OCI-LY3 (cell line): ENCODE measurements around the gene EMP1.

Experiments
- H2AFZ ChIP-seq: fragments of 200-600, 300-600 bp; shearing (Covaris generic); 2 replicates; pipeline ENCODE4 v1.6.0; 2014; ENCODE audit warnings: antibody characterized with exemption, low read depth, low read length
- H3K27ac ChIP-seq: fragments of 200-600, 300-600 bp; sonication (generic); 2 replicates; pipeline ENCODE4 v1.5.1; 2014; ENCODE audit warnings: mild to moderate bottlenecking, low read length, moderate library complexity, mixed read lengths
- H3K27me3 ChIP-seq: fragments of 200-600, 300-600 bp; sonication (generic); 2 replicates; pipeline ENCODE4 v1.6.1; 2014; ENCODE audit warnings: low read depth, low read length, mixed read lengths
- H3K36me3 ChIP-seq: fragments of 200-600, 300-600 bp; sonication (generic); replicated peaks from 2 replicates; pipeline ENCODE3; 2014; ENCODE audit warnings: low read depth, low read length, mixed read lengths
- H3K4me1 ChIP-seq: fragments of 300-600, 200-600 bp; sonication (generic); 2 replicates; pipeline ENCODE4 v1.6.1; 2014; ENCODE audit warnings: low read length, mixed read lengths
- H3K4me2 ChIP-seq: fragments of 200-600, 300-600 bp; sonication (generic); 2 replicates; pipeline ENCODE4 v1.6.1; 2014; ENCODE audit warnings: low read length, mixed read lengths
- H3K4me3 ChIP-seq: fragments of 300-600, 200-600 bp; sonication (generic); 2 replicates; pipeline ENCODE4 v1.5.1; 2014; ENCODE audit warnings: antibody characterized with exemption, mild to moderate bottlenecking, low read length, moderate library complexity
- H3K79me2 ChIP-seq: fragments of 300-600, 200-600 bp; shearing (Covaris generic); 2 replicates; pipeline ENCODE4 v1.6.1; 2014; ENCODE audit warnings: mild to moderate bottlenecking, low read length, mixed read lengths
- H3K9ac ChIP-seq: fragments of 300-600, 200-600 bp; shearing (Covaris generic); 2 replicates; pipeline ENCODE4 v1.6.0; 2014; ENCODE audit warnings: mild to moderate bottlenecking, low read length, moderate library complexity
- H3K9me3 ChIP-seq: fragments of 200-600, 300-600 bp; shearing (Covaris generic); 2 replicates; pipeline ENCODE4 v1.6.1; 2014; ENCODE audit warnings: low read length, mixed read lengths; ENCODE audit not compliant: insufficient read depth
- H4K20me1 ChIP-seq: fragments of 200-600, 300-600 bp; sonication (generic); 2 replicates; pipeline ENCODE4 v1.6.1; 2016; ENCODE audit warnings: low read length, mixed read lengths; ENCODE audit not compliant: insufficient read depth
- CTCF ChIP-seq: fragments of 200-600, 300-600 bp; sonication (generic); IDR thresholded peaks from 2 replicates; pipeline ENCODE4 v1.5.1; 2014; ENCODE audit warnings: antibody characterized with exemption, low read length, low read depth
- EZH2phosphoT487 ChIP-seq: fragments of 200-600 bp; shearing (Covaris generic); IDR thresholded peaks from 2 replicates; pipeline ENCODE4 v1.6.1; 2018; ENCODE audit warnings: antibody characterized with exemption, mixed run types, low read depth

The EMP1 gene

GRCh38 chr12:13167906-13168305 is 28.6 kb upstream of the EMP1 start:
- Histone ChIP-seq H3K79me2 (no peaks in the 10 kb centered on the region), H3K9ac (no peak overlapping the region), H3K27me3 (peaks cover 62% of the 10 kb centered on the region), H3K27ac (no peak overlapping the region), H3K36me3 (no peaks in the 10 kb centered on the region), H4K20me1 (peaks cover 6% of the 10 kb centered on the region; the same call in 1 of the 2 replicates), H3K4me3 (no peak overlapping the region), H3K4me2 (no peak overlapping the region), H2AFZ (no peak overlapping the region), H3K4me1 (peaks cover 39% of the 10 kb centered on the region), H3K9me3 (0 out of 2 replicates have a peak, but pooled peaks cover 5% of the 10 kb centered on the region)
- TF ChIP-seq EZH2phosphoT487 = no peak
- no peak for TF ChIP-seq CTCF

- no peaks in the 10 kb centered on the region for H3K79me2 ChIP-seq
- no peak overlapping the region for H2AFZ ChIP-seq
- no peak for TF ChIP-seq CTCF
- no peak for TF ChIP-seq EZH2phosphoT487
- H3K9me3 ChIP-seq = 0 out of 2 replicates have a peak, but pooled peaks cover 5% of the 10 kb centered on the region
- no peak overlapping the region for H3K4me3 ChIP-seq
- H3K4me2 ChIP-seq = no peak overlapping the region
- H3K36me3 ChIP-seq = no peaks in the 10 kb centered on the region
- peaks cover 11% of the 10 kb centered on the region; the same call in 1 of the 2 replicates for H4K20me1 ChIP-seq
- H3K27me3 ChIP-seq = peaks cover 56% of the 10 kb centered on the region
- H3K27ac ChIP-seq = no peak overlapping the region
- H3K9ac ChIP-seq = no peak overlapping the region
- peaks cover 53% of the 10 kb centered on the region for H3K4me1 ChIP-seq
These were observed 27.3 kb upstream of the EMP1 start for GRCh38 chr12:13169272-13169671.

- Histone ChIP-seq H3K4me3 (no peak overlapping the region), H3K9ac (no peak overlapping the region), H3K9me3 (0 out of 2 replicates have a peak, but pooled peaks cover 5% of the 10 kb centered on the region), H2AFZ (no peak overlapping the region), H3K27me3 (peaks cover 69% of the 10 kb centered on the region), H3K79me2 (no peaks in the 10 kb centered on the region), H3K27ac (no peak overlapping the region), H3K4me2 (no peak overlapping the region), H3K36me3 (no peaks in the 10 kb centered on the region), H4K20me1 (peaks cover 11% of the 10 kb centered on the region; the same call in 1 of the 2 replicates), H3K4me1 (peaks cover 42% of the 10 kb centered on the region)
- TF ChIP-seq EZH2phosphoT487 (no peak), CTCF (no peak)
These were observed 25.5 kb upstream of the EMP1 start for GRCh38 chr12:13170892-13171490.

GRCh38 chr12:13171921-13172859 is 24.3 kb upstream of the EMP1 start:
- H3K4me2 ChIP-seq = peak overlapping the region; percentile 98
- no peaks in the 10 kb centered on the region for H3K36me3 ChIP-seq
- H3K9me3 ChIP-seq = 0 out of 2 replicates have a peak, but pooled peaks cover 5% of the 10 kb centered on the region
- no peaks in the 10 kb centered on the region for H3K79me2 ChIP-seq
- H3K27ac ChIP-seq = no peak overlapping the region
- H3K4me1 ChIP-seq = peaks cover 39% of the 10 kb centered on the region
- H2AFZ ChIP-seq = no peak overlapping the region
- H4K20me1 ChIP-seq = peaks cover 11% of the 10 kb centered on the region; the same call in 1 of the 2 replicates
- H3K27me3 ChIP-seq = peaks cover 72% of the 10 kb centered on the region
- H3K9ac ChIP-seq = peak overlapping the region; percentile 29; the same call in 1 of the 2 replicates
- TF ChIP-seq EZH2phosphoT487 (no peak; the same call in 1 of the 2 replicates), CTCF (no peak)
- peak overlapping the region; percentile 69 for H3K4me3 ChIP-seq
